GM23338 (cell line): Measurements from ENCODE around the gene MAP3K10. TPM values are rescaled to one million over a fixed set of nuclear protein-coding genes. Genes with fewer than 3 reads are reported as not detected.

Experiments
- ATAC-seq: fragments of 200-7000 bp; cut with Tn5 transposase; 3 replicates; pipeline ENCODE4 v1.9.1; 2020
- DNase-seq: peaks from one replicate; pipeline ENCODE4 v3.0.0-alpha.2; 2015; ENCODE audit warnings: low spot score
- H2AFZ ChIP-seq: fragments of 200-600 bp; sonication (generic); 2 replicates; pipeline ENCODE4 v1.8.0; 2016; ENCODE audit warnings: antibody characterized with exemption, mild to moderate bottlenecking, moderate library complexity
- H3F3A ChIP-seq: fragments of 200-600 bp; sonication (generic); replicated peaks from 2 replicates; pipeline ENCODE4 v1.8.0; 2017; ENCODE audit warnings: antibody characterized with exemption, mixed run types, low read depth
- H3K27ac ChIP-seq: fragments of 200-600 bp; sonication (generic); 2 replicates; pipeline ENCODE4 v1.6.1; 2016; ENCODE audit warnings: low read depth
- H3K27me3 ChIP-seq: fragments of 200-600 bp; sonication (generic); 2 replicates; pipeline ENCODE4 v1.8.0; 2016; ENCODE audit warnings: mild to moderate bottlenecking, mixed run types, moderate library complexity; ENCODE audit not compliant: insufficient read depth
- H3K36me3 ChIP-seq: fragments of 200-600 bp; sonication (generic); 2 replicates; pipeline ENCODE4 v1.8.0; 2016; ENCODE audit warnings: mild to moderate bottlenecking; ENCODE audit not compliant: insufficient read depth
- H3K4me1 ChIP-seq: fragments of 200-600 bp; sonication (generic); 2 replicates; pipeline ENCODE4 v1.8.0; 2016; ENCODE audit warnings: mild to moderate bottlenecking, moderate library complexity; ENCODE audit not compliant: insufficient read depth
- H3K4me2 ChIP-seq: fragments of 200-600 bp; sonication (generic); 2 replicates; pipeline ENCODE4 v1.7.1; 2017; ENCODE audit warnings: mixed run types
- H3K4me3 ChIP-seq: fragments of 200-600 bp; sonication (generic); 2 replicates; pipeline ENCODE4 v1.6.1; 2016; ENCODE audit warnings: mixed run types
- H3K79me2 ChIP-seq: fragments of 200-600 bp; sonication (generic); replicated peaks from 2 replicates; pipeline ENCODE4 v1.8.0; 2017; ENCODE audit warnings: mild to moderate bottlenecking; ENCODE audit not compliant: insufficient read depth
- H3K9me2 ChIP-seq: fragments of 200-600 bp; sonication (generic); 2 replicates; pipeline ENCODE4 v1.8.0; 2017; ENCODE audit not compliant: insufficient read depth
- H4K20me1 ChIP-seq: fragments of 200-600 bp; sonication (generic); replicated peaks from 2 replicates; pipeline ENCODE4 v1.8.0; 2017; ENCODE audit warnings: mild to moderate bottlenecking; ENCODE audit not compliant: insufficient read depth
- H3K27ac Mint-ChIP-seq: 2 replicates; pipeline ENCODE4 v1.8.0; 2020; ENCODE audit warnings: inconsistent platforms, mild to moderate bottlenecking, moderate library complexity, mixed read lengths
- H3K27me3 Mint-ChIP-seq: 3 replicates; pipeline ENCODE4 v1.8.0; 2022; ENCODE audit warnings: low read depth, mild to moderate bottlenecking, moderate library complexity, mixed read lengths, inconsistent platforms; ENCODE audit not compliant: insufficient read depth, poor library complexity
- H3K36me3 Mint-ChIP-seq: 3 replicates; pipeline ENCODE4 v1.8.0; 2021; ENCODE audit warnings: low read depth, mild to moderate bottlenecking, inconsistent platforms, moderate library complexity, mixed read lengths
- H3K4me1 Mint-ChIP-seq: 3 replicates; pipeline ENCODE4 v1.8.0; 2020; ENCODE audit warnings: mild to moderate bottlenecking, inconsistent platforms, mixed read lengths
- H3K4me3 Mint-ChIP-seq: 3 replicates; pipeline ENCODE4 v1.8.0; 2021; ENCODE audit warnings: moderate library complexity, mild to moderate bottlenecking, inconsistent platforms, mixed read lengths
- H3K9me3 Mint-ChIP-seq: 3 replicates; pipeline ENCODE4 v1.8.0; 2020; ENCODE audit warnings: moderate library complexity, mild to moderate bottlenecking, inconsistent platforms, mixed read lengths
- CREB1 ChIP-seq: fragments of 250-450 bp; sonication (Bioruptor Pico); IDR thresholded peaks from 2 replicates; pipeline ENCODE4 v1.5.0; 2020; ENCODE audit warnings: low read depth, mild to moderate bottlenecking, moderate library complexity
- EZH2 ChIP-seq: fragments of 200-600 bp; sonication (generic); IDR thresholded peaks from one replicate; pipeline ENCODE4 v1.8.0; 2017; ENCODE audit warnings: antibody characterized with exemption, mild to moderate bottlenecking, low read depth; ENCODE audit not compliant: unreplicated experiment
- EZH2phosphoT487 ChIP-seq: fragments of 200-600 bp; sonication (generic); IDR thresholded peaks from one replicate; pipeline ENCODE4 v1.8.1; 2018; ENCODE audit warnings: antibody characterized with exemption; ENCODE audit not compliant: unreplicated experiment
- JUNB ChIP-seq: IDR thresholded peaks from one replicate; pipeline ENCODE4 v1.6.1; 2016; ENCODE audit warnings: antibody characterized with exemption; ENCODE audit not compliant: unreplicated experiment
- POLR2AphosphoS5 ChIP-seq: IDR thresholded peaks from 2 replicates; pipeline ENCODE4 v1.6.1; 2016; ENCODE audit warnings: antibody characterized with exemption, low read depth
- ZNF114 ChIP-seq: fragments of 250-450 bp; sonication (Bioruptor Pico); IDR thresholded peaks from 2 replicates; pipeline ENCODE4 v1.5.0; 2020; ENCODE audit warnings: mild to moderate bottlenecking, moderate library complexity
- ZNF331 ChIP-seq: fragments of 250-450 bp; sonication (Bioruptor Pico); IDR thresholded peaks from 2 replicates; pipeline ENCODE4 v1.5.0; 2020; ENCODE audit warnings: low read depth, mild to moderate bottlenecking, moderate library complexity
- polyA plus RNA-seq: library from polyadenylated mRNA; unstranded; fragments of >200 nt; fragmentation: Nextera tagmentation; extraction: Ambion mirVana; gene quantifications from 2 replicates; pipeline ENCODE4 v1.2.1, GENCODE V29; 2016
- total RNA-seq: library from RNA; depleted of rRNA; stranded (reverse); fragments of >200 nt; shearing (Covaris generic); gene quantifications from 2 replicates; pipeline ENCODE4 v1.2.3, GENCODE V29; 2014
- TF ChIP-seq, protein P1 (sequence below): IDR thresholded peaks from 2 replicates; pipeline ENCODE4 v1.6.1; 2016; ENCODE audit warnings: antibody characterized with exemption
- TF ChIP-seq, protein P2 (sequence below): IDR thresholded peaks from one replicate; pipeline ENCODE4 v1.6.1; 2018; ENCODE audit warnings: antibody characterized with exemption; ENCODE audit not compliant: unreplicated experiment
- TF ChIP-seq, protein P3 (sequence below), 2 experiments: fragments of 200-600 bp in 1 of 2; sonication (generic) in 1 of 2; conservative IDR thresholded peaks; 2 replicates each; pipeline versions ENCODE4 v1.5.1 to v1.6.1; 2016 to 2017; ENCODE audit warnings: antibody characterized with exemption in 2 of 2, low read depth in 2 of 2, mild to moderate bottlenecking in 2 of 2, moderate library complexity in 1 of 2

The MAP3K10 gene
- total and polyA plus RNA-seq, 2 experiments from 2014 or later = 5.9 to 13.7 TPM

DNA sequence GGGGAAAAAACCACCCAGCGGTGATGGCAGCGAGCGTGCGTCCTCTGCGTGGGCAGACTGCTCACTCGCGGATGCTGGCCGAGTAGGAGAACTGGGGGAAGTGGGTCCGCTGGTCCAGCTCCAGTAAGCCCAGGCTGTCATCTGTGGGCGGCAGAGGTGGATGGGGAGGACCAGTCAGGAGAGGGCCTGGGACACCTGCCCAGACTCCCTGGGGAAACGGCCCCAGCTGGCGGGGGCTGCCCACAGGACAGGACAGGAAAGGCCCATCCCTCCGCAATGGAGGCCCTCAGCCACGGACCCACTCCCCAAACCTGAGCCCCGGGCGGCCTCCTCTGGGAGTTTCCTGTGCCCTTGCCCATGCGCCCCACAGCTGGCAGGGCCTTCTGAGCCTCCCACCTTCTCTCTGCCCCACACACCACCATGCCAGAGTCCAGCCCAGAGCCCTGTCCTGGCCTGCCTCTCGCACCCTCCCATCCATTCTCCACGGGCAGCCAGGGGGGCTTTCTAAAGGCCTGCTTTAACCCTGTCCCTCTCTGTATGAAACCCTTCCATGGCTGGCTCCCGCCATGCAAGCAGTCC is 42.7 kb downstream of the MAP3K10 start (continued):
- TF ChIP-seq, protein P1, sequence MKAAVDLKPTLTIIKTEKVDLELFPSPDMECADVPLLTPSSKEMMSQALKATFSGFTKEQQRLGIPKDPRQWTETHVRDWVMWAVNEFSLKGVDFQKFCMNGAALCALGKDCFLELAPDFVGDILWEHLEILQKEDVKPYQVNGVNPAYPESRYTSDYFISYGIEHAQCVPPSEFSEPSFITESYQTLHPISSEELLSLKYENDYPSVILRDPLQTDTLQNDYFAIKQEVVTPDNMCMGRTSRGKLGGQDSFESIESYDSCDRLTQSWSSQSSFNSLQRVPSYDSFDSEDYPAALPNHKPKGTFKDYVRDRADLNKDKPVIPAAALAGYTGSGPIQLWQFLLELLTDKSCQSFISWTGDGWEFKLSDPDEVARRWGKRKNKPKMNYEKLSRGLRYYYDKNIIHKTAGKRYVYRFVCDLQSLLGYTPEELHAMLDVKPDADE = no peak
- no peak for TF ChIP-seq POLR2AphosphoS5
- no peak for TF ChIP-seq EZH2phosphoT487
- TF ChIP-seq JUNB = no peak
- TF ChIP-seq, protein P2, sequence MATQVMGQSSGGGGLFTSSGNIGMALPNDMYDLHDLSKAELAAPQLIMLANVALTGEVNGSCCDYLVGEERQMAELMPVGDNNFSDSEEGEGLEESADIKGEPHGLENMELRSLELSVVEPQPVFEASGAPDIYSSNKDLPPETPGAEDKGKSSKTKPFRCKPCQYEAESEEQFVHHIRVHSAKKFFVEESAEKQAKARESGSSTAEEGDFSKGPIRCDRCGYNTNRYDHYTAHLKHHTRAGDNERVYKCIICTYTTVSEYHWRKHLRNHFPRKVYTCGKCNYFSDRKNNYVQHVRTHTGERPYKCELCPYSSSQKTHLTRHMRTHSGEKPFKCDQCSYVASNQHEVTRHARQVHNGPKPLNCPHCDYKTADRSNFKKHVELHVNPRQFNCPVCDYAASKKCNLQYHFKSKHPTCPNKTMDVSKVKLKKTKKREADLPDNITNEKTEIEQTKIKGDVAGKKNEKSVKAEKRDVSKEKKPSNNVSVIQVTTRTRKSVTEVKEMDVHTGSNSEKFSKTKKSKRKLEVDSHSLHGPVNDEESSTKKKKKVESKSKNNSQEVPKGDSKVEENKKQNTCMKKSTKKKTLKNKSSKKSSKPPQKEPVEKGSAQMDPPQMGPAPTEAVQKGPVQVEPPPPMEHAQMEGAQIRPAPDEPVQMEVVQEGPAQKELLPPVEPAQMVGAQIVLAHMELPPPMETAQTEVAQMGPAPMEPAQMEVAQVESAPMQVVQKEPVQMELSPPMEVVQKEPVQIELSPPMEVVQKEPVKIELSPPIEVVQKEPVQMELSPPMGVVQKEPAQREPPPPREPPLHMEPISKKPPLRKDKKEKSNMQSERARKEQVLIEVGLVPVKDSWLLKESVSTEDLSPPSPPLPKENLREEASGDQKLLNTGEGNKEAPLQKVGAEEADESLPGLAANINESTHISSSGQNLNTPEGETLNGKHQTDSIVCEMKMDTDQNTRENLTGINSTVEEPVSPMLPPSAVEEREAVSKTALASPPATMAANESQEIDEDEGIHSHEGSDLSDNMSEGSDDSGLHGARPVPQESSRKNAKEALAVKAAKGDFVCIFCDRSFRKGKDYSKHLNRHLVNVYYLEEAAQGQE = no peak
- TF ChIP-seq, protein P3, sequence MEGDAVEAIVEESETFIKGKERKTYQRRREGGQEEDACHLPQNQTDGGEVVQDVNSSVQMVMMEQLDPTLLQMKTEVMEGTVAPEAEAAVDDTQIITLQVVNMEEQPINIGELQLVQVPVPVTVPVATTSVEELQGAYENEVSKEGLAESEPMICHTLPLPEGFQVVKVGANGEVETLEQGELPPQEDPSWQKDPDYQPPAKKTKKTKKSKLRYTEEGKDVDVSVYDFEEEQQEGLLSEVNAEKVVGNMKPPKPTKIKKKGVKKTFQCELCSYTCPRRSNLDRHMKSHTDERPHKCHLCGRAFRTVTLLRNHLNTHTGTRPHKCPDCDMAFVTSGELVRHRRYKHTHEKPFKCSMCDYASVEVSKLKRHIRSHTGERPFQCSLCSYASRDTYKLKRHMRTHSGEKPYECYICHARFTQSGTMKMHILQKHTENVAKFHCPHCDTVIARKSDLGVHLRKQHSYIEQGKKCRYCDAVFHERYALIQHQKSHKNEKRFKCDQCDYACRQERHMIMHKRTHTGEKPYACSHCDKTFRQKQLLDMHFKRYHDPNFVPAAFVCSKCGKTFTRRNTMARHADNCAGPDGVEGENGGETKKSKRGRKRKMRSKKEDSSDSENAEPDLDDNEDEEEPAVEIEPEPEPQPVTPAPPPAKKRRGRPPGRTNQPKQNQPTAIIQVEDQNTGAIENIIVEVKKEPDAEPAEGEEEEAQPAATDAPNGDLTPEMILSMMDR (conservative IDR thresholded peaks at IDR 0.05; ENCODE audit: low read depth in 2 of 2) = no peak
- TF ChIP-seq ZNF331 (CRISPR knock-in tag) = no peak
- no peak for TF ChIP-seq CREB1 (CRISPR knock-in tag)

DNA sequence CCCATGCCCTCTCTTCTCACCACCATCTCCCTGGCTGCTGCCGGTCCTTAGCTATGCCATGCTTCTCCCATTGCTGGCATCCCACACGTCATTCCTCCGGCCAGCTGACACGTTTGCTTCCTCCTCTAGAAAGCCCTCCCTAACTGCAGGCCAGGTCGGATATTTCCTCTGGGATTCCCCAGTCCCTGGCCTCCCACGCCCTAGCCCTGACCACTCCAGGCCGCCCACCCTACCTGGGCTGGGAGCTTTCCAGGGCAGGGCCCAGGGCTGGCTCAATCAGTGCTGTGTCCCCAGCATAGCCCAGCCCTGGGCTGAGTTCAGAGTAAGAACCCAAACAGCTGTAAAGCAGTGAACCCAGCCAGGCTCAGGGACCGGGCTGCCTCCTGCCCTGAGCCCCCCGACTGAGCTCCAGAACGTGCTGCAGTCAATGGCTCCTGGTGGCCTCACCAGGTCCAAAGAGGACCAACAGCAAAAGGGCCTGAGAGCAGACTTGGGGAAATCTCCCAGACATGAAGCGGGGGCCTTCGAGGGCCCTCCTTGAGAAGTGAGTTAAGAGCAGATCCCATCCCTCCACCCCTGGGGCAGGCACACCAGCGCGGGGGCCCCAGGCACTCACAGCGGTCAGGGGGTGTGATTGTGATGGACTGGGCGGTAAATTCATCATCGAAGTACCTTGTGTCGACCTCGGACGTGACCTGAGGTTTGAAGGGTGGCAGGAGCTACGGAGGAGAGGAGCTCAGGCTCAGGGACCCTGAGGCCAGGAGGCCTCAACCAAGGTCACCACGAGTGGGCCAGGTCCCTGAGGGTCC is 43.4 kb downstream of the MAP3K10 start:
- Histone ChIP-seq H3K27ac (no peak overlapping the region), H3K9me2 (no peaks in the 10 kb centered on the region), H3K36me3 (no peaks in the 10 kb centered on the region), H3F3A (0 out of 2 replicates have a peak, but pooled peaks cover 3% of the 10 kb centered on the region), H3K4me3 (no peak overlapping the region), H3K79me2 (no peaks in the 10 kb centered on the region), H2AFZ (no peak overlapping the region), H3K4me1 (peaks cover 17% of the 10 kb centered on the region), H3K4me2 (no peak overlapping the region), H3K27me3 (no peaks in the 10 kb centered on the region), H4K20me1 (no peaks in the 10 kb centered on the region)
- ATAC-seq = no peak
- Mint-ChIP-seq H3K27ac (peak overlapping the region; percentile 67), H3K27me3 (peaks cover 17% of the 10 kb centered on the region), H3K4me3 (no peak overlapping the region), H3K9me3 (no peaks in the 10 kb centered on the region), H3K36me3 (peaks cover 22% of the 10 kb centered on the region; the same call in 2 of the 3 replicates), H3K4me1 (peaks cover 25% of the 10 kb centered on the region)
- DNase-seq = no peak
- TF ChIP-seq ZNF331 (CRISPR knock-in tag) (no peak), EZH2 (no peak), CREB1 (CRISPR knock-in tag) (no peak), ZNF114 (CRISPR knock-in tag) (no peak)
- TF ChIP-seq, protein P3 (conservative IDR thresholded peaks at IDR 0.05; ENCODE audit: low read depth in 2 of 2) = no peak
